ENCODE measurements around the gene MKNK1. TPM values are rescaled to one million over a fixed set of nuclear protein-coding genes. Genes with fewer than 3 reads are reported as not detected.

Gene MKNK1
- total RNA-seq, 1 experiment from 2014 or later = 103 TPM

- H3K9me3 ChIP-seq (ENCODE audit: insufficient read depth, low read depth) = no peaks in the 10 kb centered on the region
- BruUV-seq (replicated peaks) = no TSS peak
- no peaks in the 10 kb centered on the region for H3K27me3 ChIP-seq (ENCODE audit: insufficient read depth, low read depth)
- H3K4me3 ChIP-seq = no peak overlapping the region
- H2AFZ ChIP-seq = no peak overlapping the region
- H3K4me2 ChIP-seq = peak overlapping the region; percentile 87
- H3K27ac ChIP-seq = no peak overlapping the region
- no peaks in the 10 kb centered on the region for H4K20me1 ChIP-seq (ENCODE audit: insufficient read depth)
- peaks cover 43% of the 10 kb centered on the region for H3K79me2 ChIP-seq (ENCODE audit: low read depth)
- no peak for DNase-seq
- intact Hi-C loops (cut with micrococcal nuclease; ENCODE audit: unreplicated experiment) = loop anchor here (2.0 kb wide), 2 partner anchors 38 to 114 kb away; partner anchors contain the start of gene EFCAB14
- no peaks in the 10 kb centered on the region for H3K9me2 ChIP-seq (ENCODE audit: insufficient read depth)
- peaks cover 30% of the 10 kb centered on the region for H3K4me1 ChIP-seq (replicated peaks; ENCODE audit: insufficient read depth)
- ChIA-PET CTCF (interaction anchor here (0.7 kb wide), 1 partner anchor 83 kb away, joined by 5 read pairs; no protein-coding TSS in a partner anchor), POLR2A (ENCODE audit: unreplicated experiment) (no interaction called here)
- peaks cover 25% of the 10 kb centered on the region for H3K36me3 ChIP-seq (ENCODE audit: low read depth)
- H3F3A ChIP-seq (ENCODE audit: insufficient read depth, low read depth) = peaks cover 9% of the 10 kb centered on the region; the same call in 1 of the 2 replicates
- no peak for TF ChIP-seq CTCF (conservative IDR thresholded peaks at IDR 0.05)
- no peak for TF ChIP-seq EZH2 (IDR thresholded peaks at IDR 0.05; ENCODE audit: low read depth)
Measured at GRCh38 chr1:46605232-46605631, 1.2 kb upstream of the MKNK1 start.

GRCh38 chr1:46603481-46603857 is 599 bp downstream of the MKNK1 start:
- ChIA-PET POLR2A (ENCODE audit: unreplicated experiment) (interaction anchor here (1.4 to 1.8 kb wide), 2 partner anchors 8 to 14 kb away, joined by 4 to 28 read pairs; partner anchors contain the start of gene MOB3C), CTCF (no interaction called here)
- no peaks in the 10 kb centered on the region for H3K27me3 ChIP-seq (ENCODE audit: insufficient read depth, low read depth)
- DNase-seq = no peak
- H2AFZ ChIP-seq = peak overlapping the region; percentile 90
- H3K4me1 ChIP-seq (replicated peaks; ENCODE audit: insufficient read depth) = peaks cover 29% of the 10 kb centered on the region
- peak overlapping the region; percentile 87 for H3K4me2 ChIP-seq
- H3K9me3 ChIP-seq (ENCODE audit: insufficient read depth, low read depth) = no peaks in the 10 kb centered on the region
- H3K36me3 ChIP-seq (ENCODE audit: low read depth) = peaks cover 15% of the 10 kb centered on the region; the same call in 1 of the 2 replicates
- BruUV-seq (replicated peaks) = no TSS peak
- TF ChIP-seq CTCF (conservative IDR thresholded peaks at IDR 0.05) (no peak), EZH2 (IDR thresholded peaks at IDR 0.05; ENCODE audit: low read depth) (no peak)
- H3K27ac ChIP-seq = peak overlapping the region; percentile 31; the same call in 1 of the 2 replicates
- H3K4me3 ChIP-seq = peak overlapping the region; percentile 95
- peaks cover 36% of the 10 kb centered on the region for H3K79me2 ChIP-seq (ENCODE audit: low read depth)
- no peaks in the 10 kb centered on the region for H4K20me1 ChIP-seq (ENCODE audit: insufficient read depth)
- intact Hi-C loops (cut with micrococcal nuclease; ENCODE audit: unreplicated experiment) = loop anchor here (5.0 kb wide), 1 partner anchor 64 kb away; the partner anchor contains the start of gene ATPAF1
- H3F3A ChIP-seq (ENCODE audit: insufficient read depth, low read depth) = peaks cover 9% of the 10 kb centered on the region; the same call in 1 of the 2 replicates
- no peaks in the 10 kb centered on the region for H3K9me2 ChIP-seq (ENCODE audit: insufficient read depth)

GRCh38 chr1:46601257-46602007 is 2.6 kb downstream of the MKNK1 start:
- Histone ChIP-seq H3K4me1 (replicated peaks; ENCODE audit: insufficient read depth) (peaks cover 29% of the 10 kb centered on the region), H3K79me2 (ENCODE audit: low read depth) (peaks cover 42% of the 10 kb centered on the region), H2AFZ (no peak overlapping the region), H3K9me2 (ENCODE audit: insufficient read depth) (no peaks in the 10 kb centered on the region), H3K27ac (no peak overlapping the region), H3K4me2 (no peak overlapping the region), H3K36me3 (ENCODE audit: low read depth) (0 out of 2 replicates have a peak, but pooled peaks cover 11% of the 10 kb centered on the region), H3K4me3 (no peak overlapping the region), H3K9me3 (ENCODE audit: insufficient read depth, low read depth) (no peaks in the 10 kb centered on the region), H4K20me1 (ENCODE audit: insufficient read depth) (no peaks in the 10 kb centered on the region), H3F3A (ENCODE audit: insufficient read depth, low read depth) (peaks cover 4% of the 10 kb centered on the region; the same call in 1 of the 2 replicates), H3K27me3 (ENCODE audit: insufficient read depth, low read depth) (no peaks in the 10 kb centered on the region)
- BruUV-seq (replicated peaks) = no TSS peak
- POLR2A ChIA-PET (ENCODE audit: unreplicated experiment) = interaction anchor here (0.5 to 0.6 kb wide), 2 partner anchors 12 to 15 kb away, joined by 3 to 4 read pairs; partner anchors contain the start of gene MOB3C
- TF ChIP-seq CTCF (conservative IDR thresholded peaks at IDR 0.05) (no peak), EZH2 (IDR thresholded peaks at IDR 0.05; ENCODE audit: low read depth) (no peak)
- DNase-seq = no peak
- CTCF ChIA-PET = no interaction called here
- intact Hi-C loops (cut with micrococcal nuclease; ENCODE audit: unreplicated experiment) = loop anchor here (5.0 kb wide), 1 partner anchor 66 kb away; the partner anchor contains the start of gene ATPAF1
